PC-3 (cell line): Measurements from ENCODE around the gene L1TD1.

Experiments used
- EZH2 ChIP-seq: fragments of 300-600 bp; sonication (generic); IDR thresholded peaks from one replicate; pipeline ENCODE4 v1.6.1; 2017; ENCODE audit warnings: antibody characterized with exemption, mild to moderate bottlenecking, low read length; ENCODE audit not compliant: unreplicated experiment
- EZH2phosphoT487 ChIP-seq: fragments of 300-600 bp; sonication (generic); IDR thresholded peaks from 2 replicates; pipeline ENCODE4 v1.6.1; 2018; ENCODE audit warnings: mild to moderate bottlenecking, antibody characterized with exemption, low read length, borderline replicate concordance
- TF ChIP-seq, protein P1 (sequence below): fragments of 300-600 bp; sonication (generic); conservative IDR thresholded peaks from 2 replicates; pipeline ENCODE4 v1.5.1; 2017; ENCODE audit warnings: antibody characterized with exemption, low read depth, mild to moderate bottlenecking, low read length

DNA sequence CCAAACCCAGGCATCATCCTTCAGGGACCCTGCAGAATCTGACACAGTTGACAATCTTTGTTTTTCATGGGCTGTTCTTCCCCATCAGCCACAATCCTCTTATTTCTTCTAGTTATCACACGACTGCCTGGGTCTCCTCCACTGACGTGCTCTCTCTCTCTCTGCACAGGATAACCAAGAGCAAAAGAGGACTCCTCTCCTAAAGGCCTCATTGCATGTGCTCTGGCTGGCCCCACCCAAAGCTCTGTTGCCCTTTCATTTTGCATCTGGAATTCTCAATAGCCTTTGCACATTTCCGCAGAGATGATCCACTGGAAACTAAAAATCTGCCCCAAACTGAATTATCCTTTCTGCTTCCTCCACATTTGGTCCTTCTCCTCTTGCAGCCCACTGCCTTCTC lies 66.0 kb downstream of the L1TD1 start:
- TF ChIP-seq, protein P1, sequence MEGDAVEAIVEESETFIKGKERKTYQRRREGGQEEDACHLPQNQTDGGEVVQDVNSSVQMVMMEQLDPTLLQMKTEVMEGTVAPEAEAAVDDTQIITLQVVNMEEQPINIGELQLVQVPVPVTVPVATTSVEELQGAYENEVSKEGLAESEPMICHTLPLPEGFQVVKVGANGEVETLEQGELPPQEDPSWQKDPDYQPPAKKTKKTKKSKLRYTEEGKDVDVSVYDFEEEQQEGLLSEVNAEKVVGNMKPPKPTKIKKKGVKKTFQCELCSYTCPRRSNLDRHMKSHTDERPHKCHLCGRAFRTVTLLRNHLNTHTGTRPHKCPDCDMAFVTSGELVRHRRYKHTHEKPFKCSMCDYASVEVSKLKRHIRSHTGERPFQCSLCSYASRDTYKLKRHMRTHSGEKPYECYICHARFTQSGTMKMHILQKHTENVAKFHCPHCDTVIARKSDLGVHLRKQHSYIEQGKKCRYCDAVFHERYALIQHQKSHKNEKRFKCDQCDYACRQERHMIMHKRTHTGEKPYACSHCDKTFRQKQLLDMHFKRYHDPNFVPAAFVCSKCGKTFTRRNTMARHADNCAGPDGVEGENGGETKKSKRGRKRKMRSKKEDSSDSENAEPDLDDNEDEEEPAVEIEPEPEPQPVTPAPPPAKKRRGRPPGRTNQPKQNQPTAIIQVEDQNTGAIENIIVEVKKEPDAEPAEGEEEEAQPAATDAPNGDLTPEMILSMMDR, result no peak
- TF ChIP-seq EZH2 (no peak), EZH2phosphoT487 (no peak)
